Measurements from ENCODE around the gene ATP8B3.

ATP8B3 gene

GRCh38 chr19:1830978-1831377, 18.9 kb upstream of the ATP8B3 start:
- no peak for DNase-seq (ENCODE audit: low read depth)

GRCh38 chr19:1830568-1830967, 18.5 kb upstream of the ATP8B3 start:
- DNase-seq (ENCODE audit: low read depth): no peak

GRCh38 chr19:1829958-1830357, 17.9 kb upstream of the ATP8B3 start:
- no peak for DNase-seq (ENCODE audit: low read depth)

- DNase-seq (ENCODE audit: low read depth): no peak
These were observed 16.5 kb upstream of the ATP8B3 start for GRCh38 chr19:1828279-1829238.

GRCh38 chr19:1827566-1828278, 15.6 kb upstream of the ATP8B3 start:
- no peak for DNase-seq (ENCODE audit: low read depth)

- no peak for DNase-seq (ENCODE audit: low read depth)
These were observed 14.8 kb upstream of the ATP8B3 start for GRCh38 chr19:1826557-1827521.

GRCh38 chr19:1825909-1826556, 14.0 kb upstream of the ATP8B3 start:
- DNase-seq (ENCODE audit: low read depth): peak; percentile 68

- DNase-seq (ENCODE audit: low read depth): no peak
These were observed 12.2 kb upstream of the ATP8B3 start for GRCh38 chr19:1824252-1824622.

GRCh38 chr19:1823539-1824251, 11.6 kb upstream of the ATP8B3 start:
- no peak for DNase-seq (ENCODE audit: low read depth)

GRCh38 chr19:1823020-1823419, 10.9 kb upstream of the ATP8B3 start:
- no peak for DNase-seq (ENCODE audit: low read depth)

GRCh38 chr19:1822210-1822609, 10.1 kb upstream of the ATP8B3 start:
- DNase-seq (ENCODE audit: low read depth): no peak

GRCh38 chr19:1819341-1820255, 7.5 kb upstream of the ATP8B3 start:
- DNase-seq (ENCODE audit: low read depth): no peak

- DNase-seq (ENCODE audit: low read depth): no peak
These were observed 6.6 kb upstream of the ATP8B3 start for GRCh38 chr19:1818549-1819195.

GRCh38 chr19:1817553-1818179, 5.6 kb upstream of the ATP8B3 start:
- no peak for DNase-seq (ENCODE audit: low read depth)

GRCh38 chr19:1816530-1817298, 4.6 kb upstream of the ATP8B3 start:
- no peak for DNase-seq (ENCODE audit: low read depth)

GRCh38 chr19:1815605-1816529, 3.8 kb upstream of the ATP8B3 start:
- DNase-seq (ENCODE audit: low read depth): no peak

Data from activated gamma-delta T cell treated with anti-CD3 and anti-CD28 coated beads, Interleukin-2, amount 50 U/mL, for 16 hours (primary cell).